Testis (tissue), 2 donors: ENCODE results near the gene PDXDC1.
"Not testable (repeated sequence)": the region's sequence is repeated elsewhere in the genome, so short reads cannot be mapped to it uniquely, and the experiment has no call there.

Experiments used
- CTCF ChIP-seq, 3 experiments: fragments of 450-650 bp in 2 of 3; fragments of 200-600 bp in 1 of 3; sonication (generic) in 1 of 3; IDR thresholded peaks; one replicate each; pipeline ENCODE4 v1.5.1; 2016 to 2019; ENCODE audit warnings: antibody characterized with exemption in 3 of 3, mild to moderate bottlenecking in 2 of 3, moderate library complexity in 1 of 3
- POLR2A ChIP-seq: fragments of 450-650 bp; IDR thresholded peaks from one replicate; pipeline ENCODE4 v1.6.1; 2017; ENCODE audit warnings: antibody characterized with exemption, mild to moderate bottlenecking, moderate library complexity

- not testable (repeated sequence) for TF ChIP-seq CTCF (IDR thresholded peaks at IDR 0.05); POLR2A
These were observed 87.4 kb downstream of the PDXDC1 start for GRCh38 chr16:15062085-15062810.
